Liver (tissue), 3 donors: ENCODE results near the gene POLN.

Experiments
- CTCF ChIP-seq: fragments of 150-350 bp; IDR thresholded peaks from 2 replicates; pipeline ENCODE4 v1.5.1; 2017; ENCODE audit warnings: improper control_type of control experiment, low read depth, low read length; ENCODE audit not compliant: missing input control
- EGR1 ChIP-seq, 2 donors: IDR thresholded peaks; 2 replicates each; pipeline ENCODE4 v1.6.1; 2016 to 2018; ENCODE audit warnings: antibody characterized with exemption in 2 of 2, low read depth in 2 of 2
- GABPA ChIP-seq, 2 donors: IDR thresholded peaks in 1 of 2; conservative IDR thresholded peaks in 1 of 2; 2 replicates each; pipeline ENCODE4 v1.6.1; 2016; ENCODE audit warnings: antibody characterized with exemption in 2 of 2, mild to moderate bottlenecking in 1 of 2, moderate library complexity in 1 of 2
- HNF4G ChIP-seq: IDR thresholded peaks from 2 replicates; pipeline ENCODE4 v1.6.1; 2016; ENCODE audit warnings: antibody characterized with exemption
- RAD21 ChIP-seq, 2 donors: IDR thresholded peaks; 2 replicates each; pipeline ENCODE4 v1.6.1; 2016; ENCODE audit warnings: antibody characterized with exemption in 2 of 2, mild to moderate bottlenecking in 2 of 2
- REST ChIP-seq: IDR thresholded peaks from 2 replicates; pipeline ENCODE4 v1.6.1; 2016; ENCODE audit warnings: antibody characterized with exemption, mild to moderate bottlenecking
- RXRA ChIP-seq, 2 donors: IDR thresholded peaks; 2 replicates each; pipeline ENCODE4 v1.6.1; 2017 to 2018; ENCODE audit warnings: antibody characterized with exemption in 2 of 2, mild to moderate bottlenecking in 1 of 2
- SP1 ChIP-seq: IDR thresholded peaks from 2 replicates; pipeline ENCODE4 v1.6.1; 2018; ENCODE audit warnings: antibody characterized with exemption, mild to moderate bottlenecking
- TAF1 ChIP-seq: conservative IDR thresholded peaks from 2 replicates; pipeline ENCODE4 v1.6.1; 2016; ENCODE audit warnings: antibody characterized with exemption, mild to moderate bottlenecking
- YY1 ChIP-seq: IDR thresholded peaks from 2 replicates; pipeline ENCODE4 v1.6.1; 2016; ENCODE audit warnings: antibody characterized with exemption, mild to moderate bottlenecking
- ZBTB33 ChIP-seq: IDR thresholded peaks from 2 replicates; pipeline ENCODE4 v1.6.1; 2016; ENCODE audit warnings: antibody characterized with exemption
- TF ChIP-seq, protein P1 (sequence below): IDR thresholded peaks from 2 replicates; pipeline ENCODE4 v1.6.1; 2016; ENCODE audit warnings: antibody characterized with exemption
- TF ChIP-seq, protein P2 (sequence below): IDR thresholded peaks from 2 replicates; pipeline ENCODE4 v1.6.1; 2016; ENCODE audit warnings: antibody characterized with exemption
- donor health status: healthy.
- donor health status: healthy.

GRCh38 chr4:2163311-2163821 is 78.6 kb downstream of the POLN start:
- TF ChIP-seq CTCF (no peak), RXRA (IDR thresholded peaks at IDR 0.05) (no peak), SP1 (no peak), YY1 (no peak), TAF1 (no peak), ZBTB33 (no peak), RAD21 (IDR thresholded peaks at IDR 0.05) (no peak), EGR1 (IDR thresholded peaks at IDR 0.05; ENCODE audit: low read depth in 2 of 2) (no peak), GABPA (IDR thresholded peaks at IDR 0.05 in 1 of 2, conservative IDR thresholded peaks at IDR 0.05 in 1 of 2) (no peak), REST (no peak), HNF4G (no peak)
- TF ChIP-seq, protein P1, sequence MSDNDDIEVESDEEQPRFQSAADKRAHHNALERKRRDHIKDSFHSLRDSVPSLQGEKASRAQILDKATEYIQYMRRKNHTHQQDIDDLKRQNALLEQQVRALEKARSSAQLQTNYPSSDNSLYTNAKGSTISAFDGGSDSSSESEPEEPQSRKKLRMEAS, result no peak
- TF ChIP-seq, protein P2, sequence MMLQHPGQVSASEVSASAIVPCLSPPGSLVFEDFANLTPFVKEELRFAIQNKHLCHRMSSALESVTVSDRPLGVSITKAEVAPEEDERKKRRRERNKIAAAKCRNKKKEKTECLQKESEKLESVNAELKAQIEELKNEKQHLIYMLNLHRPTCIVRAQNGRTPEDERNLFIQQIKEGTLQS, result no peak
